Dermis blood vessel endothelial cell (primary cell): ENCODE results near the gene DTNB. TPM values are rescaled to one million over a fixed set of nuclear protein-coding genes. Genes with fewer than 3 reads are reported as not detected.
"Not testable (repeated sequence)": the region's sequence is repeated elsewhere in the genome, so short reads cannot be mapped to it uniquely, and the experiment has no call there.

ENCODE experiments used
- DNase-seq: peaks from one replicate; pipeline ENCODE4 v3.0.0; 2010
- total RNA-seq: library from RNA; depleted of rRNA; stranded (reverse); fragments of >200 nt; gene quantifications from 2 replicates; pipeline ENCODE4 v1.2.3, GENCODE V29; 2014

The DTNB gene
- total RNA-seq, 1 donor from 2014 or later: 7.7 TPM

GRCh38 chr2:25447018-25447417 is 226.4 kb downstream of the DTNB start:
- DNase-seq: no peak

- no peak for DNase-seq
Observed at GRCh38 chr2:25446122-25446521, 227.3 kb downstream of the DTNB start.

DNA sequence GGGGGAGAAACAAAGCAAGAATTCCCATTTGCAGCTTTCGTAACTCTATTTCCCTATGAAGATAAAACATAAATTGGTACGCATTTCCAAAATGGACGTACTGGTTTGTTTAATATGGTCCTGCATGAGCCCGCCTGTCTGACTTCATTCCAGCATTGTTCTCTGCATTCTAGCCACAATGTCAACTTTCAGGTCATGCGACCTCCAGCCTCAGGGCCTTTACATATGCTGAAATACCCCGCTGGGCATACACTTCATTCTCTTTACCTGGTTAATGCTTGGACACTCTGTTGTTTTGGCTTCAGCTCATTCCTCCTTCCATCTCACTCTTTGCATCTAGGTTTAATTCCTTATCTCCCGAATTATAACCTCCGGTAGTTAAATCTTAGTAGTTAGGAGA is 227.9 kb downstream of the DTNB start:
- DNase-seq: no peak

DNA sequence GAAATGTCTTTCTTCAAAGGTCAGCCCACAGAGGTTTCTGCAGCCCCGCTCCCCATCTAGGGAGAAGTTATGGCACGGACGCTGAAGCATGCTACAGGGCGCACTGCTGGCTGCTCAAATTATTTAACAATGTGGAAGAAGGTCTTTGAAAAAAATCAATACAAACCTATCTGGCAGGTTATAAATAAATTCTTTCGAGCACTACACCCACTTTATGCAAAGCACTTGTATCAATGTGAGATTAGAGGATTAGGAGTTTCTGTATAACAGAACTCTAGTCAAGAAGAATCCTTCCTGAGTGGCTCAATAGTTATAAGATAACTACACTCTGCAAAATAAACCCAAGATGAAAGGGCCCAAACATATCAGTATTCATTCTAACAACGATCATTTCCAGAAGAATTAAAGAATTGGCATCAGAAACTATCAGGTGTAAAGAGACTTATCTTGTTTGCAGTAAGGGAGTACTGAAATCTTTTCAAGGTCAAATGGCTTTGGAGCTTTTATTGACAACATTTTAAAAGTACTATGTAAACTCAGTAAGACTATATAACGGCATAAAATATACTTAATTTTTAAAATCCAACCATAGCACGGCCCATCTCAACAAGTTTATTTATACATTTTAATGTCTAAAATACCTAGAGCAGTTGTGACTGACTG is 228.6 kb downstream of the DTNB start:
- DNase-seq: no peak

DNA sequence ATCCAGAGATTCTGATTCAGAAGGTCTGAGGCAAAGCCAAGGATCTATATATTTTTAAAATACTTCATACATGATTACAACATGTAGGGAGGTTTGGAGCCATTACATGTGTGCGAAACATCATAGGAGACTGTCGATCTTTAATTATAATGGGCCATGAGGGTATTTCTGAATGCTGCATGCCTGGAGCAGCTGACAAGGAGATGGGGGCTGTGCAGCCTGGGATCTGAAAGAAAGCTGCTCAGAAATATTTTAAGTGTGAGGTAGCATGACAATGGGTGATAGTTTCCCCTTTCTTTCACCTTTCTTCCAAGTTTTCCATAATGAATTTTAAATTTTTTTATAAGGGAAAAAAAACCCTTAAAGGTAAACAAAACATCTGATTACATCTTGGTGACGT is 229.6 kb downstream of the DTNB start:
- DNase-seq: no peak

- no peak for DNase-seq
Observed at GRCh38 chr2:25441353-25441752, 232.0 kb downstream of the DTNB start.

GRCh38 chr2:25438793-25439192 is 234.6 kb downstream of the DTNB start:
- no peak for DNase-seq

DNA sequence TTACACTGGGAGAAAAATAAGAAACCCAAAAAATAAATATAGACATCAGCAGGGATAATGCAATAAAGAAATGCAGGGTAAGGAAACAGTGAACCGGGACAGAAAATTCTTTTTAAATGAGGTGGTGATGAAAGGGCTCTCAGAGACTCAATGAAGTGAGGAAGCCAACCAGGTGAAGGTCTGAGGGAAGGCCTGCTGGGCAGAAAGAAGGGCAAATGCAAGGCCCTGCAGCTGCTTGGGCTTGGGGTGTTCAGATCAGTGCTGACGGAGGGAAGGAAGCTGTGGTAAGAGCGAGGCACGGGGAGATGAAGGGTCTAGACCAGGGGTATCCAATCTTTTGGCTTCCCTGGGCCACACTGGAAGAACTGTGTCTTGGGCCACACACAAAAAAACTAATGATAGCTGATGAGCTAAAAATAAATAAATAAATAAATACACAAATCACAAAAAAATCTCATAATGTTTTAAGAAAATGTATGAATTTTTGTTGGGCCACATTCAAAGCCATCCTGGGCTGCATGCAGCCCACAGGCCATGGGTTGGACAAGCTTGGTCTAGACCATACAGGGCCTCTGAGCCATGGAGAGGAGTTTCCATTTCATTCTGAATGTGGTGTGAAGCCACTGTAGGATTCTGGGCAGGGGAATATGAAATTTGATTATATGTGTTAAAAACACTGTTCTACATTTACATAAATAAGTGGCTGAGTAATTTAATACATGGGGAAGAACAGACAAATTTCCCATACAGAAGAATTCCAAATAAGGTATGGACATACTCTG is 235.3 kb downstream of the DTNB start:
- no peak for DNase-seq

- no peak for DNase-seq
Observed at GRCh38 chr2:25435421-25435820, 238.0 kb downstream of the DTNB start.

DNA sequence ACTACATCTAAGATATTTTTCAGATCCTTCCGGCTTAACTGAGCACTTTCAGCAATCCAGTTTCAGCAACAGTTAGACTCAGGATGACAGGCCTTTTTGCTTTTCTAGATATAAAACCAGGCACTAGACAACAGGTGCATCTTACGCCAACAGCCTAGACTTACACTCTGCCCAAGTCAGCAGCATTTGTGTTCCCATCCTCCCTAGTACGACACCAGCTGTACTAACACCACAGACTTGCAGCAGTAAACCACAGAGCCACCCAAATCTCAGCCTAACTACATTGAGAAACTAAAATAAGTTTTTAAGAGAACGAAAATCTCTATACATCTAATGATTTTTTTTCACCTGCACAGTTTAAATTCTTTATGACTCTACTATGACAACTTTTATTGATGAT is 241.8 kb downstream of the DTNB start:
- no peak for DNase-seq

GRCh38 chr2:25430556-25430955 is 242.8 kb downstream of the DTNB start:
- DNase-seq: no peak

- DNase-seq: no peak
Observed at GRCh38 chr2:25426326-25426725, 247.1 kb downstream of the DTNB start.

DNA sequence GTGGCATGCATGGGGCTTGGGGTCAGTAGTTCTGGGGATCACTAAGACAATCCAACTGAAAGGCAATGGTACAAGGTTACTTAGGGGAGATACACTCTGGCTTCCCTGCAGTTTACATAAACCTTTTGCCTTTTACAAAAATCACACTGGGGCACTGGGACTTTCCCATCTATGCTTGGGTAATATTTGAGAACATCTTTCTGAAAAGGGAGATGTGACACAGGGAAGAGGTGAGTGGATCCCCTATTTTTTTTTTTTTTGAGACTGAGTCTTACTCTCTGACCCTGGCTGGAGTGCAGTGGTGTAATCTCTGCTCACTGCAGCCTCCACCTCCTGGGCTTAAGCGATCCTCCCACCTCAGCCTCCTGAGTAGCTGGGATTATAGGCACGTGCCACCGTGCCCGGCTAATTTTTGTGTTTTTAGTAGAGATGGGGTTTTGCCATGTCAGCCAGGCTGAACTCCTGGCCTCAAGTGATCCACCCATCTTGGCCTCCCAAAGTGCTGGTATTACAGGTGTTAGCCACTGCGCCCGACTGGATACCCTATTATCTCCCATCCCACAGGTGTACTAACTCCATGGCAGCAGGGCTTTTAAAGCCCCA is 248.8 kb downstream of the DTNB start:
- DNase-seq: no peak

GRCh38 chr2:25421820-25422411 is 251.5 kb downstream of the DTNB start:
- no peak for DNase-seq

DNA sequence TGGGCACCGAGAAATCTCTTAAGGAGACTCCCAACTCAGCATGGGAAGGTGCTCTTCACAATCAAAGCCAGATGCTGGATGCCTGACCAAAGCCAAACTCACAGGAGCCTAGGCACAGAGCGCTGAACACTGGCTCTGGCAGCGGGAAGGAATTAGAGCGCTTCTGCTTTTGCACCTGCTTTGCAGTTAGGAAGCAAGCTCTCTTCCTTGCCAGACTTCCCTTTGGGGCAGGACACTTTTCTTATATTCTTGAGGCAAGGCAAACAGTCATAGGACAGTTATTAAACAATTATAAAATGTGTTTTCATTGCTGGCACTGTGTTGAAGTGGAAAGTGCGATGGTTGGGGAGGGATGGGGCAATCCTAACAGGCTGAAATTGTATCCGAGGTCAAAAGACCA is 252.1 kb downstream of the DTNB start:
- DNase-seq: no peak

DNA sequence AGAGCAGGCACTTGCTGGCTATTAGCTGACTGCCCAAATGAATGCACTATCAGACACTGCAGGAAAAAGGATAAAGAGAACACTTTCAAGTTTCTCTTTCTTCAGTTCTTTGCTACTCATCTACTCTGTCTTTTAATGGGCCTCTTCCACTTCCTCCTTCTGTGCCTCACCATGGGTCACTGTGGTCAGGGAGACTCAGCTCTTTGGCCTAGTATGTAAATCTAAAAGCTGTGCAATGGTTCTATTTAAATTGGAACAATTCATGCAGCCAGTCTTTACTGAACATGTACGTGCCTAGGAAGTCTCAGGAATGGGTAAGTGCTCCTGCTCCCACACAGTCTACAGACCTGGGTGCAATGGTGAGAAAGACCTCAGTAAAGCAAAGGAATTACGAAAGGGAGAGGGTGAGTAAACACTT is 252.5 kb downstream of the DTNB start:
- DNase-seq: no peak

GRCh38 chr2:25419678-25420242 is 253.6 kb downstream of the DTNB start:
- no peak for DNase-seq

DNA sequence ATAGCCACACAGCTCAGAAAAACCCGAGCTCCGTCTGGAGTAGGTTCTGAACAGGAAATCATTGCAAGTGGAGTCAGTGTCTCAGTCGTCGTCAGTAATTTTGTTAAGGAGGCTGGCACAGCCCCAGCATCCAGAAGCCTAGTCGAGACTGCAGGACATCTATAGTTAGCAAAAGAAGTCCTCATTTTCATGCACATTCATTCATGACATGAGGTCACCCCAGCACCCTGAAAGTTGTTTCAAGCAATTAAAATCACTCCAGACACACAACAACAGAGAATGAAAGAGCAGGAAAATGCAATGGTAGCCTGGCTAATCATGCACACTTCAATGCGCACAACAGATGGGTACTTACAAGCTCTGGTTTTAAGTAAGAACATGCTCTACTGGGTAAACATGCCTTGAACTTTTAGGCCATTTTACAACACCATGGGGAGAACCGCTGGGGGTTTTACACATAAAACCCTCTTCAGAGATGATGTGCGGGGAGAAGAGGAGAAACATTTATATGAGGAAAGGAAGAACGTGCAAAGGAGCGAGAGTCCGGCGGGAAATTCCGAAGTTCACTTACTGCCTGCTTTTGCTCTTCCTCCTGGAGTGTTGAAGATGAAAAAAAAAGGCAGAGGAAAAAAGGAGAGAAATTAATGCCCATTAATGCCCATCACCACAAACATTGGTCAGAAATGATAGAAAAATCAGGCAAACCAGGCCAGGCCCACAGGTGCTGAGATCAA is 254.3 kb downstream of the DTNB start:
- DNase-seq: no peak

DNA sequence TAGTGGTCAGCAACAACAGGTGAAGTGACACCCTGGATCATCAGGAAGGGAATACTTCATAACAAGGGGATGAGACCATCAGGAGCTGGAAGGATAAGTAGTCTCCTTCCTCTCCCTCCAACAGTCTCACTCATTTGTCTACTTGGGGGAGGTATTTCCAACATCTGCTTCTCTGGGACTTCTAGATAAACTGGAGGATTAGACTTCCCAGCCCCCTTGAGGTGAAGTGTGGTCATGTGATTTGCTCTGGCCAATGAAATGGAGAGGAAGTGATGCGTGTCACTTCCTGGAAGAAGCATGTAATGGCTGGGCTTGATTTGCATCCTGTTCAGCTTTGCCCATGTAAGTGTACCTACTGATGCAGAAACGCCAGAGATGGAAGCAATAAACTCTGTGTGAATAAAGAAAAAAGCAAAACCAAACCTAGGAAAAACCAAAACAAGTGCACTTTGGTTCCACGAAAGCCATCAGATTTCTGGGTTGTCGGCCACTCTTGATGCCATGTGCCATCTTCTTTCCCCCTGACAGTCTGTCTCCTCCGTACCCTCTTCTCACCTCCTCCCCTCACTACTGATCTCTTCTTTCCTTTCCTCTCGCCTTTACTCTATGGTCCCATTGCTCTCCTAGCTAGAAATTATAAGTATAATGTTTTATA is 255.5 kb downstream of the DTNB start:
- no peak for DNase-seq

DNA sequence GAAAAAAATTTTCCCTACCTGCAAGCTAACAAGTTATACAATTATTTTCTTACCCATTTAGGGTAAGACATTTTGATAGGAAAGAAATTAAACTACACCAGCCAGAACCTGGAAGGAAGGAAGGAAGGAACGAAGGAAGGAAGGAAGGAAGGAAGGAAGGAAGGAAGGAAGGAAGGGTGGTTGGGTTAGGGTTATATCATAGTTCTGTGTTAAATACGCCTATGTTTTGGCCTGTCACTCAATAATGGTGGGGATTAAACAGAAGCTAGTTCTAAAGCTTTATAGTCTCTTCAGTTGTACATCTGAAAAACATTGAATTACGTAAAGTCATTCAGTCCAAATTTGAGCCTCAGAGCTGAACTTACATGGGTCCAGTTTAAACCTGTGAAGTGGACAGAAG is 256.7 kb downstream of the DTNB start:
- DNase-seq: no peak

DNA sequence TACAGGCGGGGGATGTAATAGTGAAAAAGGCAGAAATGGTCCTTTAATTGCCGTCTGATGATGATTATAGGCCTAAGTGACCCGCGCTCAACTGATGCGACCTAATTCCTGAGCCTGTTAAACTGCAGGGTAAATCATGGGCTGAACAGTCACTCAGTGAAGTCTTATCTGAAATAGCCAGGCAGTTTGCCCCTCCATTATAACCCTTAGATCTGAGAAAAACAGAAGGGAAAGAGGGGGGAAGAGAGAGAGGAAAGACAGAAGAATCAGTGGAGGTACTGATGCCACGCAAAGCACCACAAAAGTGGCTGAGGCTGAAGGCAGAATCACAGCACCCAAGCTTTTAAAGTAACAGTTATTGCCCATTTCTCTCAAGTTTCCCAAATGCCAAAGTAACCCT is 258.6 kb downstream of the DTNB start:
- no peak for DNase-seq

- DNase-seq: not testable (repeated sequence)
Observed at GRCh38 chr2:25413409-25413808, 260.0 kb downstream of the DTNB start.
